HepG2 (cell line): Measurements from ENCODE around the gene NUDT1. TPM values are rescaled to one million over a fixed set of nuclear protein-coding genes. Genes with fewer than 3 reads are reported as not detected.

ENCODE experiments used
- ETV5 ChIP-seq: IDR thresholded peaks from 2 replicates; pipeline ENCODE4 v1.6.1; 2018; ENCODE audit warnings: missing biosample characterization, missing genetic modification reagents, inconsistent platforms, borderline replicate concordance
- FOXP4 ChIP-seq: sonication (generic); formaldehyde crosslinking; IDR thresholded peaks from 2 replicates; pipeline ENCODE4 v1.4.0; 2020; ENCODE audit warnings: missing genetic modification reagents
- KMT2A ChIP-seq: sonication (generic); formaldehyde crosslinking; IDR thresholded peaks from 2 replicates; pipeline ENCODE4 v1.4.0; 2020; ENCODE audit warnings: missing genetic modification reagents
- SSRP1 ChIP-seq: IDR thresholded peaks from 2 replicates; pipeline ENCODE4 v1.6.1; 2016; ENCODE audit warnings: control low read depth
- TFAP4 ChIP-seq: sonication (generic); IDR thresholded peaks from 2 replicates; pipeline ENCODE4 v1.6.1; 2016; ENCODE audit warnings: low read depth, borderline replicate concordance
- TFDP1 ChIP-seq: IDR thresholded peaks from 2 replicates; pipeline ENCODE4 v1.6.1; 2016; ENCODE audit warnings: missing compliant biosample characterization, missing genetic modification reagents, borderline replicate concordance
- ZBTB2 ChIP-seq: sonication (generic); formaldehyde crosslinking; IDR thresholded peaks from 2 replicates; pipeline ENCODE4 v1.8.0; 2022; ENCODE audit warnings: low read depth, missing genetic modification reagents
- ZFP37 ChIP-seq: sonication (generic); formaldehyde crosslinking; IDR thresholded peaks from 2 replicates; pipeline ENCODE4 v1.4.0; 2020; ENCODE audit warnings: missing genetic modification reagents, borderline replicate concordance
- ZFY ChIP-seq: sonication (generic); formaldehyde crosslinking; IDR thresholded peaks from 2 replicates; pipeline ENCODE4 v1.4.0; 2020; ENCODE audit warnings: missing genetic modification reagents
- ZGPAT ChIP-seq: IDR thresholded peaks from 2 replicates; pipeline ENCODE4 v1.6.1; 2016; ENCODE audit warnings: mild to moderate bottlenecking
- ZMYM3 ChIP-seq: sonication (generic); formaldehyde crosslinking; IDR thresholded peaks from 2 replicates; pipeline ENCODE4 v1.5.1; 2020; ENCODE audit warnings: mild to moderate bottlenecking, missing genetic modification reagents
- ZNF263 ChIP-seq: sonication (generic); formaldehyde crosslinking; IDR thresholded peaks from 2 replicates; pipeline ENCODE4 v1.4.0; 2020; ENCODE audit warnings: missing genetic modification reagents
- ZNF275 ChIP-seq: sonication (generic); formaldehyde crosslinking; IDR thresholded peaks from 2 replicates; pipeline ENCODE4 v1.8.0; 2022; ENCODE audit warnings: missing genetic modification reagents, mild to moderate bottlenecking, inconsistent platforms, borderline replicate concordance
- ZNF574 ChIP-seq: sonication (generic); formaldehyde crosslinking; IDR thresholded peaks from 2 replicates; pipeline ENCODE4 v1.4.0; 2020; ENCODE audit warnings: missing genetic modification reagents
- ZNF839 ChIP-seq: sonication (generic); formaldehyde crosslinking; IDR thresholded peaks from 2 replicates; pipeline ENCODE4 v1.4.0; 2020; ENCODE audit warnings: missing genetic modification reagents, mild to moderate bottlenecking, borderline replicate concordance
- polyA plus RNA-seq, 8 experiments: library from polyadenylated mRNA; depleted of rRNA in 3 of 8; stranded (reverse) in 7 of 8; unstranded in 1 of 8; fragments of >200 nt; fragmentation: Illumina TruSeq in 4 of 8; extraction: Trizol in 4 of 8; gene quantifications; 2 replicates each; pipeline versions ENCODE4 v1.2.1 to v1.2.3, GENCODE V29; 2011 to 2016; ENCODE audit warnings: low read depth in 4 of 8, missing spikeins in 1 of 8, mixed read lengths in 1 of 8; ENCODE audit not compliant: insufficient read depth in 1 of 8
- total RNA-seq, 5 experiments: library from RNA; depleted of rRNA; stranded (reverse); fragments of >200 nt; fragmentation: Illumina TruSeq; extraction: Trizol; gene quantifications; 2 replicates each; pipeline ENCODE4 v1.2.3, GENCODE V29; 2016; ENCODE audit warnings: low read depth in 1 of 5

The NUDT1 gene
- total and polyA plus RNA-seq, 2 of the 13 experiments (the other 11 are each of a cell fraction or from before 2014, with no cell fraction given) = 9.1 to 26.8 TPM

- TF ChIP-seq TFAP4 (peak; percentile 41; the same call in 1 of the 2 replicates), ZNF263 (CRISPR knock-in tag) (peak; percentile 38; the same call in 1 of the 2 replicates), FOXP4 (CRISPR knock-in tag) (peak; percentile 37), ZMYM3 (CRISPR knock-in tag) (peak; percentile 52; the same call in 1 of the 2 replicates), ETV5 (CRISPR knock-in tag) (peak; percentile 41; the same call in 1 of the 2 replicates), KMT2A (peak; percentile 83), ZFY (CRISPR knock-in tag) (peak; percentile 47; the same call in 1 of the 2 replicates), TFDP1 (CRISPR knock-in tag) (peak; percentile 71; the same call in 1 of the 2 replicates), ZGPAT (CRISPR knock-in tag) (peak; percentile 57), ZNF275 (no peak), ZBTB2 (CRISPR knock-in tag) (no peak), ZNF839 (CRISPR knock-in tag) (no peak), ZNF574 (peak; percentile 67; the same call in 1 of the 2 replicates), SSRP1 (CRISPR knock-in tag) (no peak), ZFP37 (CRISPR knock-in tag) (no peak)
These were observed 9.1 kb upstream of the NUDT1 start, which contains the start of gene MAD1L1 (continued) for GRCh38 chr7:2232766-2233520.
